HG03280 (cell line): ENCODE data around the gene PPP1R13B.
A peak's percentile ranks its signal among the peaks of the same experiment; 100 is the strongest.

Experiments used
- ATAC-seq: cut with Tn5 transposase; IDR thresholded peaks from one replicate; pipeline ENCODE4 v1.9.1; 2021; ENCODE audit warnings: mild to moderate bottlenecking, moderate library complexity; ENCODE audit not compliant: unreplicated experiment

Gene PPP1R13B

GRCh38 chr14:103702497-103703432, 144.6 kb downstream of the PPP1R13B start:
- ATAC-seq: no peak

- ATAC-seq: no peak
Observed at GRCh38 chr14:103702095-103702494, 145.3 kb downstream of the PPP1R13B start.

GRCh38 chr14:103700753-103701490, 146.5 kb downstream of the PPP1R13B start:
- no peak for ATAC-seq

GRCh38 chr14:103699901-103700752, 147.2 kb downstream of the PPP1R13B start:
- no peak for ATAC-seq

- no peak for ATAC-seq
Observed at GRCh38 chr14:103699261-103699661, 148.1 kb downstream of the PPP1R13B start.

GRCh38 chr14:103698380-103699260, 148.8 kb downstream of the PPP1R13B start:
- ATAC-seq: no peak

GRCh38 chr14:103697603-103698379, 149.6 kb downstream of the PPP1R13B start:
- no peak for ATAC-seq

GRCh38 chr14:103697206-103697602, 150.2 kb downstream of the PPP1R13B start:
- no peak for ATAC-seq

GRCh38 chr14:103696466-103697071, 150.8 kb downstream of the PPP1R13B start:
- ATAC-seq: no peak

GRCh38 chr14:103696070-103696402, 151.3 kb downstream of the PPP1R13B start:
- ATAC-seq: no peak

- ATAC-seq: no peak
Observed at GRCh38 chr14:103695296-103696069, 151.9 kb downstream of the PPP1R13B start.

- ATAC-seq: no peak
Observed at GRCh38 chr14:103694572-103695026, 152.8 kb downstream of the PPP1R13B start.

- ATAC-seq: no peak
Observed at GRCh38 chr14:103693515-103693914, 153.9 kb downstream of the PPP1R13B start.

- no peak for ATAC-seq
Observed at GRCh38 chr14:103692871-103693270, 154.5 kb downstream of the PPP1R13B start.

GRCh38 chr14:103692159-103692558, 155.2 kb downstream of the PPP1R13B start:
- no peak for ATAC-seq

- ATAC-seq: peak; percentile 63
Observed at GRCh38 chr14:103691655-103692054, 155.7 kb downstream of the PPP1R13B start.

GRCh38 chr14:103690332-103690731, 157.0 kb downstream of the PPP1R13B start:
- no peak for ATAC-seq
